ENCODE measurements around the gene ZCWPW1.
"Not testable (repeated sequence)": the region's sequence is repeated elsewhere in the genome, so short reads cannot be mapped to it uniquely, and the experiment has no call there.

The ZCWPW1 gene

DNA sequence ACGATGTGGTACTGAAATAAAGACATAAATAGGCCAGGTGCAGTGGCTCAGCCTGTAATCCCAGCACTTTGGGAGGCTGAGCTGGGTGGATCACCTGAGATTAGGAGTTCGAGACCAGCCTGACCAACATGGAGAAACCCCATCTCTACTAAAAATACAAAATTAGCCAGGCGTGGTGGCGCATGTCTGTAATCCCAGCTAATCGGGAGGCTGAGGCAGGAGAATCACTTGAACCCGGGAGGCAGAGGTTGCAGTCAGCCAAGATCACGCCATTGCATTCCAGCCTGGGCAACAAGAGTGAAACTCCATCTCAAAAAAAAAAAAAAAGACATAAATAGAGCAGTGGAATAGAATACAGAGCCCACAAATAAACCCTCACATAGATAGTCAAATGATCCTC, 64.7 kb downstream of the ZCWPW1 start:
- Mint-ChIP-seq H3K36me3 (peaks cover 60% of the 10 kb centered on the region), H3K4me1 (peaks cover 30% of the 10 kb centered on the region)
- H3K9me3 Mint-ChIP-seq, H3K27ac Mint-ChIP-seq, H3K4me3 Mint-ChIP-seq, DNase-seq, CTCF ChIA-PET, H3K27me3 Mint-ChIP-seq: not testable (repeated sequence)

DNA sequence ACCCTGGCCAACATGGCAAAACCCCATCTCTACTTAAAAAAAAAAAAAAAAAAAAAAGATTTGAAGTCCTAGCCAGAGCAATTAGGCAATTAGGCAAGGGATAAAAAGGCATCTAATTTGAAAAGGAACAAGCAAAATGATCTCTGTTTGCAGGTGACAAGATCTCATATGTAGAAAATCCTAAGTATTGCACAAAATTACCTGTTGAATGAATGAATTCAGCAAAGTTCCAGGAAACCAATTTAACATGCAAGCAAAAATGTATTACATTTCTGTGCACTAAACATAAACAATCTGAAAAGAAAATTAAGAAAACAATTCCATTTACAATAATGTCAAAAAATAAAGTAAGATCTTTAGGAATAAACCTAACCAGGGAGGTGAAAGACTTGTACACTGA, 65.4 kb downstream of the ZCWPW1 start:
- Mint-ChIP-seq H3K27me3 (no peaks in the 10 kb centered on the region), H3K27ac (no peak overlapping the region), H3K4me3 (no peak overlapping the region), H3K9me3 (no peaks in the 10 kb centered on the region), H3K36me3 (peaks cover 60% of the 10 kb centered on the region), H3K4me1 (peaks cover 30% of the 10 kb centered on the region)
- CTCF ChIA-PET: no interaction called here
- no peak for DNase-seq

DNA sequence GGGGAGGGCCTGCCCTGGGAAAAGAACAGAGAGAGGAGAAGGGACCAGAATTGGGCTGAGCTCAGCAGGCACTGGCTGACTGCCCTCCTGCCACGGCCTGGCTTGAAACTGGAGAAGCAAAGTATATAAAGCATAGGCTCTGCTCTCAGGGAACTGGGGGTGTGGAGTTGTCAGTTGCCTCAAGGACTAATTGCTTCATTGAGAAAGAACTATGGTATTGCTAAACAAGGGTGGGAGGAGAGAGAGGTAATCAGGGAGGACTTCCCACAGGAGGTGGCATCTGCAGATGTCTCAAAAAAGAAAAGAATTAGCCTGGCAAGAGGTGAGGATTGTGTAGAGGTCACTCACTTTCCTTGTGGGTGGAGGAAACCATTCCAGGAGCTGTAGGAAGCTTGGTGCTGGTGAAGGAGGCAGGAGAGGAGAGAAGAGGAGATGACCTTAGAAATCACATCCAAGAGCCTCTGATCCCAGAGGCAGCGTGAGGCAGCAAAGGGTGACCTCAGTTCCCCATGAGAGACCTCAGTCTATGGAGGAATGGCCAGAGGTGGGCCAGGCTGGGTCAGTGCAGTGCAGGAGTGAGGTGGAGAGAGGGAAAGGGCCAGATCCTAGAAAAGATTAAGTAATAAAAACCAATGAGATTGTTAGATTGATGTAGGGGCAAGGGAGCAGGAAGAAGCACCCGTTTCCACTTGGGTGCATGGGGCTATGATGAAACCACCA, 68.2 kb downstream of the ZCWPW1 start:
- H3K4me3 Mint-ChIP-seq: no peak overlapping the region

DNA sequence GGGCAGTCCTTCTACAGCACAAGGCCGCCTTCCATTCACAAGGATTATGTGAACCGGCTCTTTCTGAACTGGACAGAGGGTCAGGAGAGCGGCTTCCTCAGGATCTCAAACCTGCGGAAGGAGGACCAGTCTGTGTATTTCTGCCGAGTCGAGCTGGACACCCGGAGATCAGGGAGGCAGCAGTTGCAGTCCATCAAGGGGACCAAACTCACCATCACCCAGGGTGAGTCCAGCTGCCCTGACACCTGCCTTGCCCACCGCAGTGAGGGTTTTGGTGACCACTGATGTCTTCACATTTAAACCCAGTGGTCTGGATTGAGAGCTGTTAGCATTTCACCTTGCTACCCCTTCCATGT, 69.7 kb downstream of the ZCWPW1 start:
- CTCF ChIA-PET: interaction anchor here (0.9 to 1.6 kb wide), 2 partner anchors 48 to 226 kb away, joined by 3 to 9 read pairs; no protein-coding TSS in a partner anchor
- Mint-ChIP-seq H3K4me1 (peaks cover 3% of the 10 kb centered on the region), H3K36me3 (peaks cover 49% of the 10 kb centered on the region), H3K27ac (no peak overlapping the region), H3K27me3 (no peaks in the 10 kb centered on the region), H3K4me3 (no peak overlapping the region), H3K9me3 (no peaks in the 10 kb centered on the region)
- no peak for DNase-seq

More for the DNA sequence above, 68.2 kb downstream of the ZCWPW1 start:
- CTCF ChIA-PET: interaction anchor here (1.6 kb wide), 1 partner anchor 47 kb away, joined by 9 read pairs; no protein-coding TSS in a partner anchor
- H3K9me3 Mint-ChIP-seq: no peaks in the 10 kb centered on the region
- H3K4me1 Mint-ChIP-seq: peaks cover 11% of the 10 kb centered on the region
- H3K36me3 Mint-ChIP-seq: peaks cover 52% of the 10 kb centered on the region
- no peak for DNase-seq
- no peak overlapping the region for H3K27ac Mint-ChIP-seq
- H3K27me3 Mint-ChIP-seq: no peaks in the 10 kb centered on the region

DNA sequence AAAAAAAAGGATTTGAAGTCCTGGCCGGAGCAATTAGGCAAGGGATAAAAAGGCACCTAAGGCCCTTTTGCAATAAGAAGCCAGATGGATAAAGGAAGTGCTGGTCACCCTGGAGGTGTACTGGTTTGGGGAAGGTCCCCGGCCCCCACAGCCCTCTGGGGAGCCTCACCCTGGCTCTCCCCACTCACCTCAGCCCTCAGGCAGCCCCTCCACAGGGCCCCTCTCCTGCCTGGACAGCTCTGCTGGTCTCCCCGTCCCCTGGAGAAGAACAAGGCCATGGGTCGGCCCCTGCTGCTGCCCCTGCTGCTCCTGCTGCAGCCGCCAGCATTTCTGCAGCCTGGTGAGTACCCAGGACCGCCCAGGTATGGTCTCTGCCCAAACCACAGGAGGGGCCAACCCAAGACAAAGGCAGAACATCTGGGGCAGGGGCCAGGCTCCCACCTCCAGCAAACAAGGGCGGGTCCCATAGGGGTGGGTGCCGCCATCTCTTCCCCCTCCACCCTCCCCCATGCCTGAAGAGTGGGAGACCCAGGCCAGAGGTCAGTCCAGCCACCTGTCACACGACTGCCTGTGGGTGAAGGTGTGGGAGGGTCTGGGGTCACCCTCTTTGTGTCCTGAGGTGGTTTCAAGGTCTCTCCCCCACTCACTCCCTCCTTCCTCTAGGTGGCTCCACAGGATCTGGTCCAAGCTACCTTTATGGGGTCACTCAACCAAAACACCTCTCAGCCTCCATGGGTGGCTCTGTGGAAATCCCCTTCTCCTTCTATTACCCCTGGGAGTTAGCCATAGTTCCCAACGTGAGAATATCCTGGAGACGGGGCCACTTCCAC, 70.3 kb downstream of the ZCWPW1 start, which contains the start of gene PILRB:
PILRB (plus strand) TSS at position 91 of the 830 bp plus-strand sequence; CDS start at position 277, 186 bp downstream.
- CTCF ChIA-PET: interaction anchor here (0.9 to 1.6 kb wide), 2 partner anchors 49 to 225 kb away, joined by 3 to 9 read pairs; no protein-coding TSS in a partner anchor
- H3K27ac Mint-ChIP-seq: no peak within 1 kb of the TSS
- H3K9me3 Mint-ChIP-seq: no peaks in the 10 kb centered on the region
- peaks cover 9% of the 10 kb centered on the region for H3K4me1 Mint-ChIP-seq
- H3K27me3 Mint-ChIP-seq: no peaks in the 10 kb centered on the region
- no peak within 1 kb of the TSS for H3K4me3 Mint-ChIP-seq
- no peak for DNase-seq
- H3K36me3 Mint-ChIP-seq: peaks cover 49% of the 10 kb centered on the region

DNA sequence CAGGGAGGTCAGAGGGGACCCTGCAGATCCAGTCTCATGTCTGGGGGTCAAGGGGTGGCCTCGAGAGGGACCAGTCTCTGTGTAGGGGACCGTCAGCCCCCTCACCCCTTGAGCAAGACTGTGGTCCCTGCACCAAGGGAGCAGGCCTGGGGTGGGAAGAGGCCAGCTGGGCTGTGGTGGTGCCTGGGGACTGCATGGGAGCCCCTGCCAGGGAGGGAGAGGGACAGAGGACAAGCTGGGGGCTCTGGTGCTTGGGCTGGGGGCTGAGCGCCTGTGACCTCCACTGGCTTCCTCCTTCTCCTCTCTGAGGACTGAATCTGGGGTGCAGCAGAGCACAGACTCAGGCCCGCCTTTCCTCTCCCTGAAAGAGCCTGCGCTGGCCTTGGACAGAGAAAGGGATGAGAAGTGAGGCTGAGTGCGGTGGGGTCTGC, 71.4 kb downstream of the ZCWPW1 start:
- Mint-ChIP-seq H3K36me3 (peaks cover 40% of the 10 kb centered on the region), H3K9me3 (no peaks in the 10 kb centered on the region), H3K27ac (no peak overlapping the region), H3K27me3 (no peaks in the 10 kb centered on the region), H3K4me1 (peaks cover 16% of the 10 kb centered on the region), H3K4me3 (no peak overlapping the region)
- DNase-seq: no peak
- CTCF ChIA-PET: no interaction called here

DNA sequence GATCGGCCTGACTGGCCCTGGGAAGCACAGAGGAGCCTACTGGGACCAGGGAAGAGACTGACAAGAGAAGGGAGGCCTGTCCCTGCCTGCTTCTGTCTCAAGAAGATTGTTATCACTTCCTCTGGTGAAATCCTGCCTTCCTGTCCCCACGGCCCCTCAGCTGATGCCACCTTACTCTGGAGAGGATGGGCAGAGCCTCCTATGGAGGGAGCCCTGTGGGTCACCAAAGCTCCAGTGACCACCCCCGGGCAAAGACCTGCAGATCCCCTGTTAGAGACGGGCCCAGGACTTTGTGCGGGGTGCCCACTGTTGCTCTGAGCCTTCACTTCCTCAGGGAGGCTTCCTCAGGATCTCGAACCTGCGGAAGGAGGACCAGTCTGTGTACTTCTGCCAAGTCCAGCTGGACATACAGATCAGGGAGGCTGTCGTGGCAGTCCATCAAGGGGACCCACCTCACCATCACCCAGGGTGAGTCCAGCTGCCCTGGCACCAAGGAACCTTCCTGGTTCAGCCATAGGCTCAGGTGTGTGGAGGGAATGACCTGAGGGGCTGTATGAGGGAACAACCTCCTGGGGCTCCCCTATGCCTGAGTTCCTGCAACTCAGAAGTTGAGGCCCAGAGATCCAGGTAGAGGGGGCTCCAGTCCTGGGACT, 72.0 kb downstream of the ZCWPW1 start:
- DNase-seq: no peak
- Mint-ChIP-seq H3K27me3 (no peaks in the 10 kb centered on the region), H3K4me3 (no peak overlapping the region), H3K9me3 (no peaks in the 10 kb centered on the region), H3K4me1 (peaks cover 21% of the 10 kb centered on the region), H3K27ac (no peak overlapping the region), H3K36me3 (peaks cover 36% of the 10 kb centered on the region)
- CTCF ChIA-PET: no interaction called here

DNA sequence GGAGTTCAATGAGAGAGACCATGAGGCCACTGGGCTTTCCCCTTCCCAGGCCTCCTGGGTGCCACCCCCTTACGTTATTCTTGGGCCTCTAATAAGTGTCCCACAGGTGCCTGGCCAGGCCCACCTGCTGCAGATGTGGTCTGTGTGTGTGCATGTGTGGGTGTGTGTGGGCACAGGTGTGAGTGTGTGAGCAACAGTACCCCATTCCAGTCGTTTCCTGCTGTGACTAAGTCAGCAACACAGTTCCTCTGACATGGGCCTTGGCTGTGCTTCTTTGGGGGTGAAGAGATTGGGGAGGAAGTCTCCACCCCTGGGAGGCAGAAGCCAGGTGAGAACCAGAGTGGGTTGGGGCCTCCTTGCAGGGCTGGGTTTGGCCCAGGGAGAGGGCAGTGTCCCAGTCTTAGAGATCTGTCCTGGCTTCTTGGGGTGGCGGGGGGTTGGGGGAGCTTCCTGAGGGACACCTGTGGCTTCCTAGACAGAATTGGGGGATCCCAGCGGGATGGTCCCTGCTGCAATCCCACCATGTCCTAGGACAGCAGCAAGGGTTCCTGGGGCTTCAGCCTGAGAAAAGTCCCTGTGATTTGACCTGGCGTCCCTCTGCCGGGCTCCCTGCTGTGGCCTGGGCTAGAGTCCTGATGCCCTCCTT, 74.7 kb downstream of the ZCWPW1 start:
- Mint-ChIP-seq H3K9me3 (no peaks in the 10 kb centered on the region), H3K4me1 (peaks cover 37% of the 10 kb centered on the region), H3K36me3 (peaks cover 40% of the 10 kb centered on the region), H3K4me3 (no peak overlapping the region), H3K27ac (peak overlapping the region; percentile 84), H3K27me3 (no peaks in the 10 kb centered on the region)
- CTCF ChIA-PET: interaction anchor here (1.0 to 1.2 kb wide), 2 partner anchors 54 to 56 kb away, joined by 3 to 4 read pairs; no protein-coding TSS in a partner anchor
- DNase-seq: no peak

DNA sequence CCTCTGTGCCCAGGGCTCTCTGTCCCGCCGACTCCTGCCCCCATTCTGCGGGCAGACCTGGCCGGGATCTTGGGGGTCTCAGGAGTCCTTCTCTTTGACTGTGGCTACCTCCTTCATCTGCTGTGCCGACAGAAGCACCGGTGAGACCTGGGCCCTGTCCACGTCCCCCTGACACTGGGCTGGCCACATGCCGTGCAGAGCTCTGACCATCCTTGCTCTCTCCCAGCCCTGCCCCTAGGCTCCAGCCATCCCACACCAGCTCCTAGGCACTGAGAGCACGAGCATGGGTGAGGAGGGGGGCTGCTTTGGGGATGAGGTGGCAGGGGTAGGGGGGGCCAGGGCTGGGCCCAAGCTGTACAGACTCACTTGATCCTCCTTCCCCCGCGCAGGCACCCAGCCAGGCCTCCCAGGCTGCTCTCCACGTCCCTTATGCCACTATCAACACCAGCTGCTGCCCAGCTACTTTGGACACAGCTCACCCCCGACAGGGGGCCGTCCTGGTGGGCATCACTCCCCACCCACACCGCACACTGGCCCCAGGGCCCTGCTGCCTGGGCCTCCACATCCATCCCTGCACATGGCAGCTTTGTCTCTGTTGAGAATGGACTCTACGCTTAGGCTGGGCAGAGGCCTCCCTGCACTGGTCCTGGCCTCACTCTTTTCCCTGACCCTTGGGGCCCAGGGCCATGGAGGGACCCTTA, 75.4 kb downstream of the ZCWPW1 start:
- H3K27ac Mint-ChIP-seq: peak overlapping the region; percentile 84
- peaks cover 37% of the 10 kb centered on the region for H3K4me1 Mint-ChIP-seq
- no peak overlapping the region for H3K4me3 Mint-ChIP-seq
- no peak for DNase-seq
- CTCF ChIA-PET: interaction anchor here (1.0 to 1.2 kb wide), 2 partner anchors 54 to 57 kb away, joined by 3 to 4 read pairs; no protein-coding TSS in a partner anchor
- peaks cover 43% of the 10 kb centered on the region for H3K36me3 Mint-ChIP-seq
- no peaks in the 10 kb centered on the region for H3K9me3 Mint-ChIP-seq
- no peaks in the 10 kb centered on the region for H3K27me3 Mint-ChIP-seq

DNA sequence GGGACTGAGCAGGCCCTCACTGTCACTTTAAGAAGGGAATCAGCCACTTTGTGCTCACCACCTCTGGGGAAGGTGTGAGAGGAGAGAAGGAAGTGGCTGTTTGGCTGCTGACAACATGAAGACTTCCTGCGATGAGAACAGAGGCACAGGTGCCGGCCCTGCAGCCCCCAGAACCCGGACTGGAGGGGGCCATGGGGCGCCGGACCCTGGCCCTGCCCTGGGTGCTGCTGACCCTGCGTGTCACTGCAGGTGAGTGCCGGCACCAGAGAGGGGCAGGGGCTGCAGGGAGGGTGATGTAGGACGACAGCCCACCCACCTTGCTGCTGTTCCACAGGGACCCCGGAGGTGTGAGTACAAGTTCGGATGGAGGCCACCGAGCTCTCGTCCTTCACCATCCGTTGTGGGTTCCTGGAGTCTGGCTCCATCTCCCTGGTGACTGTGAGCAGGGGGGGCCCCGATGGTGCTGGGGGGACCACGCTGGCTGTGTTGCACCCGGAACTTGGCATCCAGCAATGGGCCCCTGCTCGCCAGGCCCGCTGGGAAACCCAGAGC, 76.2 kb downstream of the ZCWPW1 start:
- Mint-ChIP-seq H3K36me3 (peaks cover 49% of the 10 kb centered on the region), H3K4me1 (peaks cover 37% of the 10 kb centered on the region), H3K27ac (peak overlapping the region; percentile 80)
- H3K9me3 Mint-ChIP-seq, DNase-seq, CTCF ChIA-PET, H3K4me3 Mint-ChIP-seq, H3K27me3 Mint-ChIP-seq: not testable (repeated sequence)

DNA sequence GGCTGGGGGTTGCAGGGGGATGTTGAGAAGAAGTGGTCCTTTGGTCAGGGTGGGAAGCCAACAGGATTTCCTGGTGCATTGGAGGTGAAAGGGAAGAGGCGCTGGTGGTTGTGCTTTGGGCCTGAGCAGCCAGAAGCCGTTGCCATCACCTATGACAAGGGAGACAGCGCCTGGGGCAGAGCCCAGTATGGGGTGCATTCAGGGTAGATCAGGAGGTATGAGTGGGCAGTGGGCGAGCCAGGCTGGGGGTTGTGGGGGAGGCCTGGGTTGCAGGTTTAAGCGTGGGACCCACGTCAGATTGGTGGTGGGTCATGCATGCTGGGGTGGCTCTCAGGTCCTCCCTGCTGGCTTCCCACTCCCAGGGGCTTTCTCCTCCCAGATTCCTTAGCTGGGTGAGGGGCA, 76.8 kb downstream of the ZCWPW1 start:
- Mint-ChIP-seq H3K9me3 (no peaks in the 10 kb centered on the region), H3K27ac (peak overlapping the region; percentile 81), H3K4me3 (peak overlapping the region; percentile 26), H3K36me3 (peaks cover 55% of the 10 kb centered on the region), H3K4me1 (peaks cover 37% of the 10 kb centered on the region), H3K27me3 (no peaks in the 10 kb centered on the region)
- no peak for DNase-seq
- CTCF ChIA-PET: no interaction called here
